ENCODE data around the gene CHD3. TPM values are rescaled to one million over a fixed set of nuclear protein-coding genes. Genes with fewer than 3 reads are reported as not detected.

Gene CHD3
- total and polyA plus RNA-seq, 2 experiments from 2014 or later = 2.9 to 9.7 TPM

GRCh38 chr17:7857713-7858521 lies 30.7 kb upstream of the CHD3 start, which contains the start of gene CYB5D1:
Gene CYB5D1 (plus strand): TSS chr17:7858003. CDS start chr17:7858135, 132 bp downstream.
- no peak within 1 kb of the TSS; the same call in 1 of the 2 replicates for H3K27ac Mint-ChIP-seq
- Histone ChIP-seq H3K27ac (ENCODE audit: low read depth) (peak within 1 kb of the TSS; percentile 65), H3K4me2 (peak within 1 kb of the TSS; percentile 99), H2AFZ (peak within 1 kb of the TSS; percentile 30), H3K9me2 (ENCODE audit: insufficient read depth) (no peaks in the 10 kb centered on the region), H3K4me3 (peak within 1 kb of the TSS; percentile 55), H3K4me1 (ENCODE audit: insufficient read depth) (peaks cover 41% of the 10 kb centered on the region), H3K79me2 (replicated peaks; ENCODE audit: insufficient read depth) (peaks cover 7% of the 10 kb centered on the region), H4K20me1 (replicated peaks; ENCODE audit: insufficient read depth) (peaks cover 10% of the 10 kb centered on the region), H3K27me3 (ENCODE audit: insufficient read depth) (peaks cover 40% of the 10 kb centered on the region), H3K36me3 (ENCODE audit: insufficient read depth) (no peaks in the 10 kb centered on the region; the same call in 1 of the 2 replicates), H3F3A (replicated peaks; ENCODE audit: low read depth) (peaks cover 14% of the 10 kb centered on the region; the same call in 1 of the 2 replicates)
- no peaks in the 10 kb centered on the region; the same call in 2 of the 3 replicates for H3K36me3 Mint-ChIP-seq (ENCODE audit: low read depth)
- ATAC-seq (peak; percentile 7), DNase-seq (ENCODE audit: low spot score) (peak; percentile 95)
- peak; percentile 59 for TF ChIP-seq POLR2AphosphoS5 (IDR thresholded peaks at IDR 0.05; ENCODE audit: low read depth)
- TF ChIP-seq, protein P1, sequence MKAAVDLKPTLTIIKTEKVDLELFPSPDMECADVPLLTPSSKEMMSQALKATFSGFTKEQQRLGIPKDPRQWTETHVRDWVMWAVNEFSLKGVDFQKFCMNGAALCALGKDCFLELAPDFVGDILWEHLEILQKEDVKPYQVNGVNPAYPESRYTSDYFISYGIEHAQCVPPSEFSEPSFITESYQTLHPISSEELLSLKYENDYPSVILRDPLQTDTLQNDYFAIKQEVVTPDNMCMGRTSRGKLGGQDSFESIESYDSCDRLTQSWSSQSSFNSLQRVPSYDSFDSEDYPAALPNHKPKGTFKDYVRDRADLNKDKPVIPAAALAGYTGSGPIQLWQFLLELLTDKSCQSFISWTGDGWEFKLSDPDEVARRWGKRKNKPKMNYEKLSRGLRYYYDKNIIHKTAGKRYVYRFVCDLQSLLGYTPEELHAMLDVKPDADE (IDR thresholded peaks at IDR 0.05) = peak; percentile 87
- TF ChIP-seq ZNF331 (CRISPR knock-in tag; IDR thresholded peaks at IDR 0.05; ENCODE audit: low read depth) = no peak
- TF ChIP-seq CREB1 (CRISPR knock-in tag; IDR thresholded peaks at IDR 0.05; ENCODE audit: low read depth) = 0 out of 2 replicates have a peak, but pooled peaks have one; percentile 2
- H3K27me3 Mint-ChIP-seq (ENCODE audit: insufficient read depth, low read depth, poor library complexity) = peaks cover 4% of the 10 kb centered on the region
- peaks cover 22% of the 10 kb centered on the region for H3K4me1 Mint-ChIP-seq
- H3K9me3 Mint-ChIP-seq = no peaks in the 10 kb centered on the region; the same call in 2 of the 3 replicates
- no peak within 1 kb of the TSS for H3K4me3 Mint-ChIP-seq

DNA sequence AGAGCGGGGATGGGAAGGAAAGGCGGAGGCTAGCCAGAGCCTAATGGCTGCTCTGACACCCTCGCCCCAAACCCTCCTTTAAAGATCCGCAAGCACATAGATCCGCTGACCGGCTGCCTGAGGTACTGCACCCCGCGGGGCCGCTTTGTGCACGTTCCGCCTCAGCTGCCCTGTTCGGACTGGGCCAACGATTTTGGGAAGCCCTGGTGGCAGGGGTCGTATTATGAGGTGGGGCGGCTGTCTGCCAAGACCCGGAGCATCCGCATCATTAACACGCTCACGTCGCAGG lies 30.1 kb upstream of the CHD3 start:
- Mint-ChIP-seq H3K27ac (no peak overlapping the region; the same call in 1 of the 2 replicates), H3K36me3 (ENCODE audit: low read depth) (no peaks in the 10 kb centered on the region; the same call in 2 of the 3 replicates), H3K27me3 (ENCODE audit: insufficient read depth, low read depth, poor library complexity) (peaks cover 1% of the 10 kb centered on the region), H3K9me3 (no peaks in the 10 kb centered on the region; the same call in 2 of the 3 replicates), H3K4me1 (peaks cover 20% of the 10 kb centered on the region), H3K4me3 (no peak overlapping the region)
- H3K9me2 ChIP-seq (ENCODE audit: insufficient read depth) = no peaks in the 10 kb centered on the region
- H3K27ac ChIP-seq (ENCODE audit: low read depth) = no peak overlapping the region
- H3K4me3 ChIP-seq = peak overlapping the region; percentile 55
- H2AFZ ChIP-seq = peak overlapping the region; percentile 15
- peaks cover 34% of the 10 kb centered on the region for H3K27me3 ChIP-seq (ENCODE audit: insufficient read depth)
- H3K4me1 ChIP-seq (ENCODE audit: insufficient read depth) = peaks cover 39% of the 10 kb centered on the region
- H3K36me3 ChIP-seq (ENCODE audit: insufficient read depth) = no peaks in the 10 kb centered on the region; the same call in 1 of the 2 replicates
- peak overlapping the region; percentile 99 for H3K4me2 ChIP-seq
- H3K79me2 ChIP-seq (replicated peaks; ENCODE audit: insufficient read depth) = peaks cover 7% of the 10 kb centered on the region
- peak; percentile 89 for DNase-seq (ENCODE audit: low spot score)
- peak; percentile 22 for ATAC-seq
- peaks cover 14% of the 10 kb centered on the region; the same call in 1 of the 2 replicates for H3F3A ChIP-seq (replicated peaks; ENCODE audit: low read depth)
- peaks cover 10% of the 10 kb centered on the region for H4K20me1 ChIP-seq (replicated peaks; ENCODE audit: insufficient read depth)
- TF ChIP-seq EZH2phosphoT487 (IDR thresholded peaks at IDR 0.05; ENCODE audit: unreplicated experiment) = no peak
- TF ChIP-seq CTCF (conservative IDR thresholded peaks at IDR 0.05; ENCODE audit: low read depth in 2 of 2) = peak; percentile 24 to 33

All from GM23338 (cell line).